ENCODE data around the gene DEFB132. TPM values are rescaled to one million over a fixed set of nuclear protein-coding genes. Genes with fewer than 3 reads are reported as not detected.

The DEFB132 gene
- total and polyA plus RNA-seq, 2 of the 8 experiments (the other 6 are each of a cell fraction or from before 2014, with no cell fraction given) = not detected

DNA sequence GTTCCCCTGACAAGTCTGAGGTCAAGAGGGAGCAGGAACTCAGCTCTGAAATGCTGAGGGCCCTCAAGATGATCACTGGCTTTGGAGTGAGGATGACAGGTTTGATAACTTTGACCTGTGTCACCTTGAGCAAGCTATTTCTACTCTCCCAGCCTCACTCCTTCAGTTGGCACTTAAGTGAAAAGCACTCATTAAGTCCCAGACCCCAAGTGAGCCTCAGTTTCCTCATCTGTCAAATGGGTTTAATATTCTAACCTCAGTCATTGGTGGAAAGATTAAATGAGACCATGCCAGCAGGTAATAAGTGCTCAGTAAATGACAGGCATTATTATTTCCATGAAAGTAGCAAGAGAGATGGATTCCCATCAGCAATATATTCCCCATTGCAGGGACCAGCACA lies 14.0 kb downstream of the DEFB132 start (continued):
- no peak for TF ChIP-seq GABPA (IDR thresholded peaks at IDR 0.05; ENCODE audit: borderline replicate concordance, insufficient read depth, low read length)
- TF ChIP-seq HDAC2 (IDR thresholded peaks at IDR 0.05; ENCODE audit: borderline replicate concordance in 1 of 2, low read depth in 2 of 2, low read length in 2 of 2) = no peak
- no peak for TF ChIP-seq HDAC6 (IDR thresholded peaks at IDR 0.05; ENCODE audit: low read depth, low read length)
